Lower leg skin (tissue), 4 donors: ENCODE measurements around the gene MYH7B. TPM values are rescaled to one million over a fixed set of nuclear protein-coding genes. Genes with fewer than 3 reads are reported as not detected.

ENCODE experiments used
- DNase-seq, 2 donors: peaks; one replicate each; pipeline ENCODE4 v3.0.0-alpha.2; 2019; ENCODE audit warnings: low spot score in 2 of 2
- H3K4me3 ChIP-seq: fragments of 200-600 bp; sonication (generic); 2 replicates; pipeline ENCODE4 v1.5.1; 2017; ENCODE audit warnings: mild to moderate bottlenecking, low read depth; ENCODE audit not compliant: poor library complexity, severe bottlenecking
- POLR2A ChIP-seq, 2 donors: fragments of 450-650 bp; IDR thresholded peaks; one replicate each; pipeline ENCODE4 v1.6.1; 2016 to 2017; ENCODE audit warnings: antibody characterized with exemption in 2 of 2, mild to moderate bottlenecking in 1 of 2, moderate library complexity in 1 of 2
- WGBS, 2 donors: methylation state at CpG; one replicate each; pipeline ENCODE4 v1.1.5; 2018; 5-methylcytosine and 5-hydroxymethylcytosine counted together
- intact Hi-C: fragments of 100-400 bp; cut with DNase I; formaldehyde crosslinking; loops from one replicate; pipeline ENCODE4 v1.15.0; 2023; ENCODE audit warnings: low total_unique reads
- total RNA-seq, 4 donors: library from RNA; depleted of rRNA; stranded (reverse); fragments of >200 nt; gene quantifications; one replicate each; pipeline ENCODE4 v1.1.0, GENCODE V29; 2016
- TF ChIP-seq, protein P1 (sequence below), 3 donors: fragments of 450-650 bp; IDR thresholded peaks; one replicate each; pipeline ENCODE4 v1.5.1; 2016; ENCODE audit warnings: antibody characterized with exemption in 3 of 3, mild to moderate bottlenecking in 3 of 3, moderate library complexity in 2 of 3

MYH7B gene
- total RNA-seq, 4 donors from 2014 or later = 0.10 to 0.27 (median 0.18) TPM

DNA sequence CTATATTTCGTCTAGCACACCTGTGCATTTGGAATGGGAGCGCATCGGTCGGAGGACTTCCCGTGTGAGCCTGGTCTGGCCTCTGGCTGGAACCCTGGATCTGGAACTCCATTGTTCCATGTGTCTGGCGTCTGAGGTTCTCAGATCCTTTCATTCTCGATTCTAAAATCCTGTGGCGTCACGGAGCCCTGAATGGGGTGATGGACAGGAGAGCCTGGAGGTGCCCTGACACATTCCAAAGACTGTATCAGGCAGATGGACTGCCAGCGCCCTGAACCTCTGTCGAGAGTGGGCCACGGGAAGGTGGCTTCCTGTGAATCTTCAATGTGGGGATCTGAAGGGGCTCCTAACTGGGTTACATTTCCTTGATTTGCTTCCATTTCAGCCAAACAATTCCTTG, 20.6 kb downstream of the MYH7B start:
- no peak for DNase-seq
- 78 to 80% methylated on average over 12 of the region's 12 CpGs for WGBS, 2 donors
- intact Hi-C loops = no loop called here
- H3K4me3 ChIP-seq = no peak overlapping the region
- TF ChIP-seq, protein P1, sequence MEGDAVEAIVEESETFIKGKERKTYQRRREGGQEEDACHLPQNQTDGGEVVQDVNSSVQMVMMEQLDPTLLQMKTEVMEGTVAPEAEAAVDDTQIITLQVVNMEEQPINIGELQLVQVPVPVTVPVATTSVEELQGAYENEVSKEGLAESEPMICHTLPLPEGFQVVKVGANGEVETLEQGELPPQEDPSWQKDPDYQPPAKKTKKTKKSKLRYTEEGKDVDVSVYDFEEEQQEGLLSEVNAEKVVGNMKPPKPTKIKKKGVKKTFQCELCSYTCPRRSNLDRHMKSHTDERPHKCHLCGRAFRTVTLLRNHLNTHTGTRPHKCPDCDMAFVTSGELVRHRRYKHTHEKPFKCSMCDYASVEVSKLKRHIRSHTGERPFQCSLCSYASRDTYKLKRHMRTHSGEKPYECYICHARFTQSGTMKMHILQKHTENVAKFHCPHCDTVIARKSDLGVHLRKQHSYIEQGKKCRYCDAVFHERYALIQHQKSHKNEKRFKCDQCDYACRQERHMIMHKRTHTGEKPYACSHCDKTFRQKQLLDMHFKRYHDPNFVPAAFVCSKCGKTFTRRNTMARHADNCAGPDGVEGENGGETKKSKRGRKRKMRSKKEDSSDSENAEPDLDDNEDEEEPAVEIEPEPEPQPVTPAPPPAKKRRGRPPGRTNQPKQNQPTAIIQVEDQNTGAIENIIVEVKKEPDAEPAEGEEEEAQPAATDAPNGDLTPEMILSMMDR (IDR thresholded peaks at IDR 0.05) = no peak
- TF ChIP-seq POLR2A (IDR thresholded peaks at IDR 0.05) = no peak

DNA sequence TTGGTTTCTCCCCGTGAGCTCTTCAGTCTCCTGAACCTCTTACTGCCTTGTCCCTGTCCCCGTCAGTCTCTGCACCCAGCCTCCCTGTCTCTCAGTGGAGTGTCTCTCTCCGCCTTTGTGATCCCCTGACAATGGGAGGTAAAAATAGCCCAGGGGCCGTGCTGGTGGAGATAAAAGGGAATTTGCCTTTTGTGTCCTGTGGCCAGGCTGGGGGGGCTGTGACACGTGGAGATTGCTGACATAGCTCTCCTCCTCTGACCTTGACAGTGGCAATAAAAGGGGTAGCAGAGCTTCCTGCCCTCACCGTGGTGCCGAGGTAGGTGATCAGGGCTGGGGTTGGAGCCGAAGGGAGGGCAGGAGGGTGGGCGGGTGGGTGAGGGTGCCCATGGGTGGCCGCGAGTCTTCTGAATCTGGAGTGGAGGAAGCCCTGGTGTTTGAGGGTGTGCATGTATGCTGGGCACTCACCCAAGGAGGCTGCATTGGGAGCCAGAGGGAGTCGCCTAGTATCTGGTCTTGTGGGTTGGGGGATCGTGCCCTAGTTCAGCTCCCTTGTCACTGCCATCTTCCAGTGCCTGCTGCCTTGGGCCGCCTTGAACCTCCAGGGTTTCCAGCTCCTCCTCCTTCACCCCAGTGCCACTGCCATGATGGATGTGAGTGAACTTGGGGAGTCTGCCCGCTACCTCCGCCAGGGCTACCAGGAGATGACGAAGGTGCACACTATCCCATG, 21.9 kb downstream of the MYH7B start:
- intact Hi-C loops = no loop called here

DNA sequence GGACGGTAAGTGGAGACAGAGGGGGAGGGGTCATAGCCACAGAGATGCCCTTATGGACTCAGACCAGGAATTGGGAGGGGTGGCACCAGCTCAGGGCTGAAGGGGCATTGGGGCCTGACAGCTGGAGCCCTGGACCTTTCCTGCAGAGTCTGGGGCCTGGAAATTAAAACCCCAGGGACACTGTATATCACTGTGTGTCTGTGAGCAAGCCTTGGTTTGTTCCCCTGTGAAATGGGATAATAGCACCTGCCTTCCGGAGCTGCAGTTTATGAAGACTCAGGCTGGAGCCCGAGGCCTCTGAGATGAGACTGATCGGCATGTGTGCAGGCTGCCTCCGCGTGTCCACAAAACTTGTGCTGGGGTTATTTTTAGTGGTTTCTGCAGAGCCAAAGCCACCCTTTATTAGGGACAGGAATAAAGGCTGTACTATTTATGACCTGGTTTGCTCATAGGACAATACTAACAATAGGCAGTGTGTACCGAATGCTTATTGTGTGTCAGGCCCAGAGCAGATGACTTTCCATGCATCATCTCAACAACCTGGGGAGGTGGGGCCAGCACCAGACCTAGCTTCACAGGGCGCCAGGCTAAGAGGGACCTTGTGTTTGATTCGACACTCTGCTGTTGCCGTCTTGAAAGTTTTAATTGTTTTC, 22.6 kb downstream of the MYH7B start:
- no peak for DNase-seq
- TF ChIP-seq POLR2A (IDR thresholded peaks at IDR 0.05) = no peak
- TF ChIP-seq, protein P1 (IDR thresholded peaks at IDR 0.05) = no peak
- intact Hi-C loops = no loop called here
- 74 to 86% methylated on average over 10 of the region's 10 CpGs for WGBS, 2 donors
- no peak overlapping the region for H3K4me3 ChIP-seq

More for the DNA sequence above, 21.9 kb downstream of the MYH7B start:
- DNase-seq = no peak
- TF ChIP-seq, protein P1 (IDR thresholded peaks at IDR 0.05) = no peak
- TF ChIP-seq POLR2A (IDR thresholded peaks at IDR 0.05) = no peak
- 51 to 62% methylated on average over 17 of the region's 17 CpGs for WGBS, 2 donors
- H3K4me3 ChIP-seq = no peak overlapping the region

DNA sequence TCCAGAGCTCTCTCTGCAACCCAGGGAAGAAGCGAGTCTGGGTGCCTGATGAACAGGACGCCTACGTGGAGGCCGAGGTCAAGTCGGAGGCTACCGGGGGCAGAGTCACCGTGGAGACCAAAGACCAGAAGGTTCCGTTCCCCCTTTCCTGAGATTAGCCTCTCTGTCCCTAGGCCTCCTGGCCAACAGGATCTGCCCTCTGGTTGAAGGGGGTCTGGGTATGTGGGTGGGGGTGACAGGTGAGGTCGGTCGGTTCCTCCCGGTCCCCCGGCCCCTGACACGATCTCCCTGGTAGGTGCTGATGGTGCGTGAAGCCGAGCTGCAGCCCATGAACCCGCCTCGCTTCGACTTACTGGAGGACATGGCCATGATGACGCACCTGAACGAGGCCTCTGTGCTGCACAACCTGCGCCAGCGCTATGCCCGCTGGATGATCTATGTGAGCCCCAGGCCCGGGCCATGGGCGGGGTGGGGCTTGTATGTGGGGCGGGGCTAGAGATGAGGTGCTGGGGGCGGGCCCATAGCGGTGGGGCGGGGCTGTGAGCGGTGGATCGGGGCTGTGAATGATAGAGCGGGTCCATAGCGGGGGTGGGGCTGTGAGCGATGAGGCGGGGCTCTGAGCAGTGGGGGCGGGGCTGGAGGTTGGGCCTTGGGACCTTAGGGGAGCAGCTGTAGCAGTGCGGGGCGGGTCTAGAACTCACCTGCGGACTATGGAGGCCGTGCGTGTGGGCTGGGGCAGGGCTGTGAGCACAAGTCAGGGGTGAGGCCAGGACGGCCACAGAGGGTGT, 23.9 kb downstream of the MYH7B start:
- no peak for DNase-seq

DNA sequence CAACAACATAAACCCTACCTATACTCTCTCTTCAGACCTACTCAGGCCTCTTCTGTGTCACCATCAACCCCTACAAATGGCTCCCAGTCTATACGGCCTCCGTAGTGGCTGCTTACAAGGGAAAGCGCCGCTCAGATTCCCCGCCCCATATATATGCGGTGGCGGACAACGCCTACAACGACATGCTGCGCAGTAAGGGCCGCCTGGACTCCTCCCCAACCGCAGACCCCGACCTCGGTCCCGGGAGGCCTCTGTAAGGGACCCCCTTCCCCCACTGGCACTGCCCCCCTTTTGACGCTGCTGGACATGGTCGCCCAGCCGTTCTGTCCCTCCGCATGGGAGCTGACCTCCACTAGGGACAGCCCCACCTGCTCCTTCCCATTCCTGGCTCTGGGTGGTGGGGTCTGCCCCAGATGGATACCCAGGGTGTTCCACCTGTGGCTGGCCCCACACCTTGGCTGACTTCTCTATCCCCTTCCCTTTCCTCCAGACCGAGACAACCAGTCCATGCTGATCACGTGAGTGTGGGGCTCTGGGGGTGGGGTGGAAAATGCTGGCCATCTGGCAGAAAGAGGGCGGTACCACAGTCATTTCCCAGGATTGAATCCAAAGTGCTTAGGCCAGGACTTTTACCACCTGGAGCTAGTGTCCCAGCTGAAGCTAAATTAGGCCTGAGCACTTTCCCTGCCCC, 25.0 kb downstream of the MYH7B start:
- intact Hi-C loops = no loop called here
- TF ChIP-seq, protein P1 (IDR thresholded peaks at IDR 0.05) = no peak
- no peak for TF ChIP-seq POLR2A (IDR thresholded peaks at IDR 0.05)
- DNase-seq = no peak
- H3K4me3 ChIP-seq = no peak overlapping the region
- WGBS, 2 donors = 85 to 86% methylated on average over 22 of the region's 22 CpGs

More for the DNA sequence above, 23.9 kb downstream of the MYH7B start:
- intact Hi-C loops = no loop called here
- H3K4me3 ChIP-seq = no peak overlapping the region
- TF ChIP-seq, protein P1 (IDR thresholded peaks at IDR 0.05) = no peak
- TF ChIP-seq POLR2A (IDR thresholded peaks at IDR 0.05) = no peak
- 77 to 81% methylated on average over 42 of the region's 42 CpGs for WGBS, 2 donors
